H1 (cell line): ENCODE measurements around the gene POFUT2. TPM values are rescaled to one million over a fixed set of nuclear protein-coding genes. Genes with fewer than 3 reads are reported as not detected.

ENCODE experiments used
- ASH2L ChIP-seq: fragments of 200-600, 300-600 bp; sonication (generic); IDR thresholded peaks from one replicate; pipeline ENCODE4 v1.7.1; 2017; ENCODE audit warnings: low read length
- CBX8 ChIP-seq: fragments of 300-800, 300-1000 bp; sonication (generic); IDR thresholded peaks from 2 replicates; pipeline ENCODE4 v1.7.1; 2016; ENCODE audit warnings: low read depth, low read length, borderline replicate concordance
- CHD2 ChIP-seq: IDR thresholded peaks from 2 replicates; pipeline ENCODE4 v1.6.1; 2012; ENCODE audit warnings: low read length, improper control_type of control experiment
- CTBP2 ChIP-seq: IDR thresholded peaks from 2 replicates; pipeline ENCODE4 v1.7.0; 2011; ENCODE audit warnings: borderline replicate concordance, mild to moderate bottlenecking, moderate library complexity, mixed read lengths, low read length; ENCODE audit not compliant: insufficient read depth, insufficient read length
- FOSL1 ChIP-seq: IDR thresholded peaks from 2 replicates; pipeline ENCODE4 v1.6.1; 2011; ENCODE audit warnings: mild to moderate bottlenecking, low read depth, low read length, moderate library complexity; ENCODE audit not compliant: insufficient read depth
- HDAC6 ChIP-seq: IDR thresholded peaks from one replicate; pipeline ENCODE4 v1.7.1; 2012; ENCODE audit warnings: low read depth, mild to moderate bottlenecking, inconsistent platforms, low read length, moderate library complexity
- NANOG ChIP-seq: IDR thresholded peaks from 2 replicates; pipeline ENCODE4 v1.6.1; 2011; ENCODE audit warnings: low read length, low read depth, mild to moderate bottlenecking, inconsistent platforms; ENCODE audit not compliant: insufficient read depth, poor library complexity, severe bottlenecking
- POU5F1 ChIP-seq: IDR thresholded peaks from 2 replicates; pipeline ENCODE4 v1.6.1; 2011; ENCODE audit warnings: low read depth, mild to moderate bottlenecking, low read length, moderate library complexity
- RAD21 ChIP-seq, 2 experiments: IDR thresholded peaks in 1 of 2; conservative IDR thresholded peaks in 1 of 2; 2 replicates each; pipeline ENCODE4 v1.6.1; 2011; ENCODE audit warnings: low read depth in 2 of 2, low read length in 2 of 2, improper control_type of control experiment in 1 of 2, inconsistent platforms in 1 of 2, mild to moderate bottlenecking in 1 of 2, moderate library complexity in 1 of 2
- RFX5 ChIP-seq: IDR thresholded peaks from 2 replicates; pipeline ENCODE4 v1.6.1; 2011; ENCODE audit warnings: low read depth, low read length, improper control_type of control experiment, borderline replicate concordance
- RXRA ChIP-seq: IDR thresholded peaks from 2 replicates; pipeline ENCODE4 v1.6.1; 2011; ENCODE audit warnings: low read depth, mild to moderate bottlenecking, low read length, moderate library complexity; ENCODE audit not compliant: insufficient read depth
- TBP ChIP-seq: IDR thresholded peaks from 2 replicates; pipeline ENCODE4 v1.6.1; 2011; ENCODE audit warnings: low read depth, low read length, improper control_type of control experiment
- polyA plus RNA-seq, 7 experiments: library from polyadenylated mRNA; depleted of rRNA in 3 of 7; stranded (reverse) in 5 of 7; unstranded in 2 of 7; fragments of >200 nt in 5 of 7; fragments of 200-250 nt in 2 of 7; gene quantifications; 1 replicate in 5 of 7; 2 replicates in 1 of 7; 4 replicates in 1 of 7; pipeline versions ENCODE4 v1.2.1 to v1.2.3, GENCODE V29; 2011 to 2013; ENCODE audit warnings: missing spikeins in 2 of 7, mixed read lengths in 2 of 7
- total RNA-seq: library from RNA; stranded (reverse); fragmentation: NEBNext Ultra II Directional; extraction: Animal tissue kit (Norgen Biotek cat#: 25700); gene quantifications from 2 replicates; pipeline ENCODE4 v1.2.1, GENCODE V29; 2021

The POFUT2 gene
- total and polyA plus RNA-seq, 2 of the 8 experiments (the other 6 are each of a cell fraction or from before 2014, with no cell fraction given): 13.7 to 32.1 TPM

DNA sequence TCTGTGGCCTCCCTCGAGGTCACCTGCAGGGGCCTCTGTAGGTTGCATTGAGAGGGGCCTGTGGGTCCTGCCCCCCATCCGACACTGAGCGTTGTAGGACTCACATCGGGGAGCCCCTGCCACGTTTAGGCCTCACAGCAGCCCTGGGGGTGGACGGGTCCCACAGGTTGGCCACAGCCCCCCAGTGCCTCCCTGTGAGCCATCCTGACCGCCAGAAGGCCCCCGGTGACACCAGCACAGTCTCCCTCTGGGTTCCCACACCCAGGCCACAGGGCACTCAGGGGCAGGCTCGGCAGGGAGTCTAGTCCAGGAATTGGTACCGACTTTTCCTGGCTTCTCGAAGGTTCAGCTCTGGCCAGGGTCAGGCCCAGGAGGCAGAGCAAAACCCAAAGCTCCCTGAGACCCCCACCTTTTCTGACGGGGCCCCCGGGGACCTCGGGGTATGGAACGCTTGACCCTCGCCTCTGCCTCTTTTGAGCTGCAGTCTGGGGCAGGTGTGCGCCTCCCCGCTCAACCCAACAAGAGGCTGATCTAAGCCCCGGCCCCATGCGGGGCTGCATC lies 13.9 kb upstream of the POFUT2 start (continued):
- TF ChIP-seq CTBP2: no peak
- no peak for TF ChIP-seq POU5F1
- TF ChIP-seq ASH2L: no peak
- no peak for TF ChIP-seq CBX8
- TF ChIP-seq RXRA: no peak
- TF ChIP-seq CHD2: no peak
- TF ChIP-seq TBP: no peak
- TF ChIP-seq RFX5: no peak
- no peak for TF ChIP-seq RAD21 (IDR thresholded peaks at IDR 0.05 in 1 of 2, conservative IDR thresholded peaks at IDR 0.05 in 1 of 2; ENCODE audit: low read depth in 2 of 2, low read length in 2 of 2)
- no peak for TF ChIP-seq HDAC6
- TF ChIP-seq FOSL1: no peak
- no peak for TF ChIP-seq NANOG
